HG03097 (cell line): ENCODE results near the gene SPPL3.
"Not testable (repeated sequence)": the region's sequence is repeated elsewhere in the genome, so short reads cannot be mapped to it uniquely, and the experiment has no call there.

ENCODE experiments used
- ATAC-seq: cut with Tn5 transposase; IDR thresholded peaks from one replicate; pipeline ENCODE4 v1.9.1; 2021; ENCODE audit not compliant: unreplicated experiment, low FRiP score

SPPL3 gene

DNA sequence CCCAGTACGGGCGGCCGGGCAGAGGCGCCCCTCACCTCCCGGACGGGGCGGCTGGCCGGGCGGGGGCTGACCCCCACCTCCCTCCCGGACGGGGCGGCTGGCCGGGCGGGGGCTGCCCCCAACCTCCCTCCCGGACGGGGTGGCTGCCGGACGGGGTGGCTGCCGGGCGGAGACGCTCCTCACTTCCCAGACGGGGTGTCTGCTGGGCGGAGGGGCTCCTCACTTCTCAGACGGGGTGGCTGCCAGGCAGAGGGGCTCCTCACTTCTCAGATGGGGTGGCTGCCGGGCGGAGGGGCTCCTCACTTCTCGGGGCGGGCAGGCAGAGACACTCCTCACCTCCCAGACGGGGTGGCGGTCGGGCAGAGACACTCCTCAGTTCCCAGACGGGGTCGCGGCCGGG lies 172.0 kb downstream of the SPPL3 start:
- not testable (repeated sequence) for ATAC-seq

DNA sequence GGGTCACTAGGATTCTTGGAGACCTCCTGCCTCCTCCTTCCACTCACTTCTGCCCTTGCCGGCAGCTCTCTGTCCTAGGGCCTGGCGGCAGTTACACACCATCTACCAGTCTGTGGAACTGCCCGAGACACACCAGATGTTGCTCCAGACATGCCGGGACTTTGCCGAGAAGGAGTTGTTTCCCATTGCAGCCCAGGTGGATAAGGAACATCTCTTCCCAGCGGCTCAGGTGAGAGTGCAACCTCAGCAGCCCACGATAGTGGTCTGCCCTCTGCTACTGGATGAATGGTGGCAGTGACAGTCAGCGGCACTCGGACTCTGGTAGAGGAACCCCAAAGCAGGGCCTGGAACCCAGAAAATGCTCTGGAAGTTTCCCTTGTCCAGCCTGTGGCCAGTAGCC lies 177.2 kb downstream of the SPPL3 start:
- ATAC-seq, result no peak

DNA sequence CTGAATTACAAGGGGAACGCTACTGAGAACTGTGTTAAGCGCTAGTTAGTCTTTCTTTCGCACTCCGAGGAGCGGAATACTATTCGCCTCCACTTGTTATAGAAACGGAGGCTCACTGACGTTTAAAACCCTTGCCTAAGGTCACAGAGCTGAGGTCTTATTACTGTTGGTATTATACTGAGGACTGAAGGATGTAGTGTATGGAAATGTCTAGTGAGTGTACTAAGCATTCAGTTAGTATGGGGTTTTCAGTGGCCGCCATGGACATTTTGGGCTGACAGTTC lies 177.7 kb downstream of the SPPL3 start:
- ATAC-seq, result no peak

- peak; percentile 92 for ATAC-seq
Measured at GRCh38 chr12:120725659-120726509, 178.3 kb downstream of the SPPL3 start, which contains the start of gene ACADS. ACADS (plus strand) TSS chr12:120725826; CDS start chr12:120725886, 60 bp downstream.

DNA sequence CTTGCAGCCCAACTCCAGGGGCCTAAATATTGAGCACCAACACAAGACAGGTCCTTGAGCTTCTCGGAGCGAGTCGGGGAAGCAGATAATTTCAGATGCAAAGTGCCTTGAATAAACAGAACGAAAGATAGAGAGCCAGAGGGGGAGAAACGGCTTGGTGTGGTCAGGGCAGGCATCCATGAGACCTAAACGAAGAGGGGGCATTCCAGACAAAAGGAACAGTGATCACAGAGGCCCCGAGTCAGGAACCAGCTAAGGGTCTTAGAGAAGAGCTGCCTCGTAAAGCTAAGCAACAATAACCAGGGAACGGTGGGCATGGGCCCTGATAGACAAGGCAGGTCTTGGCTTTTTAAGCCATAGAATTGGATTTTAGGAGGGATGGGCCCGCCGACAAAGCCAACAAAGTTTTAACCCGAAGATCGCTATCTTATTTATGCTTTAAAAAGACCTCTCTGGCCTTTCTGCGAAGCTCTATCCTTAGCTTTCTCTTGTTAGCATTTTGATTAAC lies 179.0 kb downstream of the SPPL3 start:
- no peak for ATAC-seq

DNA sequence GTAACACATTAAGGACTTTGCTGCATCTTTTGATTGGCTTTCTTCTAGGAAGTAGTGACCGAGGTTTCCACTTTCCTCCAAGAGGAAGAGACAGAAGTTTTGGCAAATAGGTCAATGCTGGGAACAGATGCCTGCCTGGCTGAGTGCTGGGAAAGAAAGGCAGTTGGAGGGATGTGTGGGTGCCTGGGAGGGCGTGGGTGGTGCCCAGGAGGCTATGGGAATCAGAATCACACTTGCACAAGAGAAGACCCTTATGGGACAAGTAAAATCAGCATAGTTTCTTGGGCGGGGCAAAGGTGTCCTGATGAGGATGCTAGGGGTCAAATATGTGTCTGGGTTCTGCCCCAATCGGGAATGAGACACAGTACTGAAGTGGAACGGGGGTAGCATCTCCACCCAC lies 179.4 kb downstream of the SPPL3 start:
- ATAC-seq, result no peak

DNA sequence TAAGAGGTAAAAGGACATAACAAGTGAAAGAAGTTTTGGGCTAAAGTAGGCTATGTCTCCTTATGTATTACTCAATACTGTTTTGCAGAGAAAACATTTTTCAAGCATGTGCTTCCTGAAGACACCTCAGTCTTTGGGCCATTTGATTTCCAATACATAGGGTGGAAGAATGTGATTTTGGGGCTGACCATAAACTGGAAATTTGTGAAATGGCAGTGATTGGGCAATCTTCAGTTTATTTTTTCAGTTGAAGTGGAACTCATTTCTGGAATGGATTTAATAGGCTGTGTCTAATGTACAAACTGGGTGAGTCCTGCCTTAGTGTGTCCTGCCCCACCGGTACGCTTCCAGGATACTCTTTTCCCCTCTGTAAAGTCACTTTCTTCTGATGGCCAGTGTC lies 181.4 kb downstream of the SPPL3 start:
- ATAC-seq, result no peak

- ATAC-seq, result no peak
Measured at GRCh38 chr12:120721866-120722265, 182.3 kb downstream of the SPPL3 start.

GRCh38 chr12:120720987-120721801 lies 183.0 kb downstream of the SPPL3 start:
- ATAC-seq, result no peak

DNA sequence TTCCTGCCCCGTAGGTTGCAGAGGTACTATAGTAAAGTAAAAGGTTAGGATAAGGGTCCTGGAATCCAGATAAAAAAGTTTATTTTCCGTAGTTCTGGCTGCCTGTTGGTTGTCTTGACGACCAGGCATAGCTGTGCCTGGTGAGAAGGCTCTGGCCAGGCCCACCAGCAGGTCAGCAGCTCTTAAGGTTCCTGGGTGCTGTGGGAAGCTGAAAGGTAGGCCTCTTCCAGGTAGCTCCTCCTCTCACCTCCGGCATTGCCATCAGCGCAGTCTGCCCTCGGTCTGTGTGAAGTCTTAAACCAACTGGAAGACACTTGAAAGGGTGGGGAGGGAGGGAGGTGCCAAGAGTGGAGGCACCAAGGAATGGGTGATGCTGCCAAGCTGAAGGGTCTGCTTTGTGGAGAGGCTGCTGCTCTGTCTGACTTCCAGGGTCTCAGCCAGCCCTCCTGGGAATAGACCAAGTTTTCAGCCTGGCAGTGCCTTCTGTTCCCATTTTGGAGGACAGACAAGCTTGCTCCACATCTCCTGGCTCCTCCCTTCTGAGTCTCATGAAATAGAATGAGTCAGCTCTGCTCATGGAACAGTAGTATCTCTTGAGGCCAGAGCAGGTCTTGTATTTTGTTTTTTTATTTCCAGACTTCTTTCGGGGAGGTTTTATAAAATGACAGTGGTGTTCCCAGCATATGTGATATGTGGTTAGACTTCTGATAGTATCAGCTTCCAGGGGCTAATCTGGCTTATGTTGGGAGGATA lies 183.7 kb downstream of the SPPL3 start:
- ATAC-seq, result no peak

DNA sequence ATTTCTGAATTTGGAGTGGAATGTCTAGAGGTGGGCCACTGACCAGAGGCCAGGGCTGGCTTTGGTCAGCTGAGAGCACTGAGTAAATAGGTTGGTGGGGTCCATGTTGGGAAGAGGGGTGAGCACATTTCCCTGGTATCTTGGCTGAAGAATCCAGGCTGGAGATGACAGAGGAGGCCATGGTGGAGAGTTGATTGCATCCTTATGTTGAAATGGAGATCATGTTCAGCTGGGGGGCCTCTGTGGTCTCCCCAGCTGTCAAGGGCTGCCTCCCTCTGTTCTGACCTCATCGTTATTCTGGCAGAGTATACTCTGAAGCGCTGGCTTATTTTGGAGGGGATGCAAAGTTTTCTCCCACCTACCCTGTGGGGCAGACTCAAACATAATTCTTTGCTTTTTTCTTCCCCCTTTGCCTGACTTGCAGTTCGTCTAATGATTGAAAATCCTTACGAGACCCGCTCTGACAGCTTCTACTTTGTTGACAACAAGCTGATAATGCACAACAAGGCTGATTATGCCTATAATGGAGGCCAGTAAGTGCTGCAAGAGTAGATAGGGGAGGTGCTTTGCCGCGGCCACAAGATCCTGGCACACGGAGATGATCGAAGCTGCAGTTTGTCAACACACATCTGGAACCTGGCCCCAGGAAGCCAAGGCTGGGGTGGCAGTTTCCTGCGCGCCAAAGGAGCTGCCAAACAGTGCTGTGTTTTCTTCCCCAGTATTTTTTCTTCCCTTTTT lies 184.5 kb downstream of the SPPL3 start:
- ATAC-seq, result no peak

DNA sequence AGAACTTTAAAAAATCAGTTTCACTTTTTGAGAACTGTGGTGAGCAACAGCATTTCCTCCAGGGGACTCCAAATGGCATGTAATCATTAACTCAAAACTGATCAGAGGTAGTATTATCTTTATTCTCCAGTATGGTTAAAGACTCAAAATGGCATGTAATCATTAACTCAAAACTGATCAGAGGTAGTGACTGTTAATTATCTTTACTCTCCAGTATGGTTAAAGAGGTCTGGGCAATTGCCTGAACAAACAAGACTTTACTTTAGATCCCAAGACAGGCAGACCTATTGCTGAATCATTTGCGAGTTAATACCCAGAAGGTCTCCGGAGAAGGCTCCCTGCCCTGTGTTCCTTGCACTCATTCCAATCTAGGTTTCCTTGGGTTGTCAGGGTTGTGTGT lies 185.1 kb downstream of the SPPL3 start:
- ATAC-seq, result no peak

GRCh38 chr12:120718055-120718454 lies 186.1 kb downstream of the SPPL3 start:
- ATAC-seq, result no peak

- no peak for ATAC-seq
Measured at GRCh38 chr12:120713861-120714482, 190.2 kb downstream of the SPPL3 start.

DNA sequence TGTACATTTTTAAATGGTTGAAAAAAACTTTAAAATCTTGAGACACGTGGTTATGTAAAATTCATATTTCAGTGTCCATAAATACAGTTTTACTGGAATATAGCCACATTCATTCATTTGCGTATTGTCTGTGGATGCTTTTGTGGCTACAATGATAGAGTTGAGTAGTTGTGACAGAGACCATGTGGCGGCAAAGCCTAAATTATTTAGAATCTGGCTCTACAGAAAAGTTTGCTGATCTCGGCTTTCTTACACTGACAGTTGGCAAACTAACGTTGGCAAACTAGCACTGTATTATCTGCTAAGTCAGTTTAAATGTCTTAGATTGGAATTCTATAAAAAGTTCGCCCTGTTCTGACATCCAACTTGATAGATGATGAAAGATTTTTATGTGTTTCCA lies 191.5 kb downstream of the SPPL3 start:
- ATAC-seq, result no peak
